ENCODE measurements around the gene PRR20D.
"Not testable (repeated sequence)": the region's sequence is repeated elsewhere in the genome, so short reads cannot be mapped to it uniquely, and the experiment has no call there.

- not testable (repeated sequence) for TF ChIP-seq CTCF (conservative IDR thresholded peaks at IDR 0.05; ENCODE audit: low read length); EZH2phosphoT487 (IDR thresholded peaks at IDR 0.05; ENCODE audit: borderline replicate concordance)
These were observed 20.7 kb upstream of the PRR20D start for GRCh38 chr13:57139781-57140180.

Measured in Loucy (cell line).